Measurements from ENCODE around the gene SAA1.

DNA sequence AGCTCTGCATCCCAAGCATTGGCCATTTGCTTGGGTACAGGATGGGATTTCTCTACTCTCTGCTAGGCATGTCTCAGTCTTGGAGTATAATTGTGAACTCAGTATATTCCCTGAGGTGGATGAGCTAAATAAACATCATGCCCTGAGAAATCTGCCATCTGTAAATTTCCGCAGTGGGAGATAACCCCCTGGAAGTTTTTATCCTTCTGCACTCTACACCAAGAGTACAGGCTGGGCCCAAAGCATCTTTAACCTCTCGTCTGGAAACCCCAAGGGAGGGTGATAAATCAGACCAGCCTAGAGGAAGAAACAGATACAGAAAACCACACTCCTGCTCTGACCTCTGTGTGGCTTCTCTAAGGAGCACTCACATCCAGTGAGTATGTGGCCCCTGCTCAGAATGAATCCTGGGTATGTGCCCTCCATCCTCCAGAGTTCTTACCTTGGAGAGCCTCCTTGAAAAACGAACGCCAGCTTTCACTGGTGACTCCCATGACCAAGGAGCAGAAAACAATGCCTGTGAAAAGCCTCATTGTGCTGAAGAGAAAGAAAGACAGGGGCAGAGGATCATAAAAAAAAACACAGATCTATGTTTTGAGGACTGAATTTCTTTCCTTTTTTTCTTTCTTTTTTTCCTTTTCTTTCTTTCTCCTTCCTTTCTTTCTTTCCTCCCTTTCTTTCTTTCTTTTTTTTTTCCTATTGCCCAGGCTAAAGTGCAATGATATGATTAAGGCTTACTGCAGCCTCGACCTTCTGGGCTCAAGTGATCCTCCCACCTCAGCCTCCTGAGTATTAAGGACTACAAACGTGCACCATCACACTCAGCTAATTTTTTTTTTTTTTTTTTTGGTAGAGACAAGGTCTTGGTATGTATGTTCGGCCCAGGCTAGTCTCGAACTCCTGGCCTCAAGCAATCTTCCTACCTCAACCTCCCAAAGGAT lies 30.4 kb upstream of the SAA1 start:
- TF ChIP-seq POLR2A (IDR thresholded peaks at IDR 0.05): no peak
- TF ChIP-seq, protein P1, sequence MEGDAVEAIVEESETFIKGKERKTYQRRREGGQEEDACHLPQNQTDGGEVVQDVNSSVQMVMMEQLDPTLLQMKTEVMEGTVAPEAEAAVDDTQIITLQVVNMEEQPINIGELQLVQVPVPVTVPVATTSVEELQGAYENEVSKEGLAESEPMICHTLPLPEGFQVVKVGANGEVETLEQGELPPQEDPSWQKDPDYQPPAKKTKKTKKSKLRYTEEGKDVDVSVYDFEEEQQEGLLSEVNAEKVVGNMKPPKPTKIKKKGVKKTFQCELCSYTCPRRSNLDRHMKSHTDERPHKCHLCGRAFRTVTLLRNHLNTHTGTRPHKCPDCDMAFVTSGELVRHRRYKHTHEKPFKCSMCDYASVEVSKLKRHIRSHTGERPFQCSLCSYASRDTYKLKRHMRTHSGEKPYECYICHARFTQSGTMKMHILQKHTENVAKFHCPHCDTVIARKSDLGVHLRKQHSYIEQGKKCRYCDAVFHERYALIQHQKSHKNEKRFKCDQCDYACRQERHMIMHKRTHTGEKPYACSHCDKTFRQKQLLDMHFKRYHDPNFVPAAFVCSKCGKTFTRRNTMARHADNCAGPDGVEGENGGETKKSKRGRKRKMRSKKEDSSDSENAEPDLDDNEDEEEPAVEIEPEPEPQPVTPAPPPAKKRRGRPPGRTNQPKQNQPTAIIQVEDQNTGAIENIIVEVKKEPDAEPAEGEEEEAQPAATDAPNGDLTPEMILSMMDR (IDR thresholded peaks at IDR 0.05): no peak
